ENCODE data around the gene GBX2.

Gene GBX2

DNA sequence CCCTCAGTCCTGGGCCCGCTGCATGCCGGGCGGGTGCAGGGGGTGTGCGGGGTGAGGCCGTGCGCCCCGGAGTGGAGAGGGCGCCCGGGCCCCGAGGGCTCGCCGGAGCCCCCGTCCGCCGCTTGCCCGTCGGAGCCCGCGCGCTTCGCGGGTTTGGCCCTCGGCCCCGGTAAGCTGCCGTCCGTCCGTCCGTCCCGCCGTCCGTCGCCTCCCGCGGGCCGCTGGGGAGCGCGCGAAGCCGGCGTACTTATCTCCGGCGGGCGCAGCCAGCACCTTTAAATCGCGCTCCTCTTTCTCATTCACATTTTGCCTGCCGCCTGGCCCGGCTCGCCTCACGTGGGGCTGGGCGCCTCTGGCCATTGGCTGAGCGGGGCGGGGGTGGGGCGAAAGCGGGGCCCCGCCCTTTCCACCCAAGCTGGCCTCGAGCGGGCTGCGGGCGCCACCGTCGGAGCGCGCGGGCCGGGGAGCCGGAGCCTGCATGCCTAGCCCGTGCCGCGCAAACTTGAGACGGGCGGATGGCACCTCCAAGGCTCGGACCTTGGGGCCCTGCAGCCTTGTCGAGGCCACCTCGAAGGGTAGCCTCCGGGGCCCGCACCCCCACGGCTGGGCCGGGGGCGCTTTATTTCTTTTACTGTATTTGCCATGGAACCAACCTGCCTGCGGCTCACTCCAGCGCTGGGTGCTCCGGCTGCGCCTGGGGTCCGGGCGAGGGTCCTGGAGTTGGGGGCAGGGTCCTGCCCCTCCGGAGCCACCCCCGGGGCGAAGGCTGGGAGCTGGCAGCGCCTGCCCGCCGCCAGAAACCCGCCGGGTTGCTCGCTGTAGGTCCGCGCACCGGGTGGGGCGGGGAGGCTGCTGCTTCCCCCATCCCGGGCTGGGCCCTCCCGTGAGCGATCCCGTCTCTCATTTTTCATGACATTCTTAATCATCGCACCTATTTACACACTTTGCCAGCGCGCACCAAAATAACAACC, at the start of gene GBX2:
TSS of gene GBX2 (minus strand) at position 277 of the 971 bp plus-strand sequence. CDS start 415 bp downstream, outside the sequence.
- DNase-seq: no peak

GRCh38 chr2:236217926-236218325, 49.7 kb upstream of the GBX2 start:
- no peak for DNase-seq

DNA sequence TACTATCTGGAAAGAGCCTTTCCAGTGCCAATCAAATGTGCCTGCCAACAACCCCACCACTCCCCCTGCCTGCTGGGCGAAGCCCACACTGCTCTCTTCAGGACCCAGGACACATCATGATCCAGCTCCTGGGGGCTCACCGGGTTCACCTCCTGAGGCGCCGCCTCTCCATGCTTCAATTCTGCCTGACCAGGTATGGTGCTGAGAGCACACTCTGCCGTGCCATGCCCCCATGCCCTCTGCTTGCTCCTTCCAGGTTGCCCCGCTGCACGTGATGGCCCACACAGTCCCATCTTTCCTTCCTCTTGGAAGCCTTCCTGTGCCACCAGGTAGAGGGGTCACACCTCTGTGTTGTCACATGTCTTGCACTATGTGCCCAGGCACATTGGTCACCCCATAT, 48.5 kb upstream of the GBX2 start:
- DNase-seq: no peak

- DNase-seq: no peak
Measured at GRCh38 chr2:236215761-236216333, 47.7 kb upstream of the GBX2 start.

DNA sequence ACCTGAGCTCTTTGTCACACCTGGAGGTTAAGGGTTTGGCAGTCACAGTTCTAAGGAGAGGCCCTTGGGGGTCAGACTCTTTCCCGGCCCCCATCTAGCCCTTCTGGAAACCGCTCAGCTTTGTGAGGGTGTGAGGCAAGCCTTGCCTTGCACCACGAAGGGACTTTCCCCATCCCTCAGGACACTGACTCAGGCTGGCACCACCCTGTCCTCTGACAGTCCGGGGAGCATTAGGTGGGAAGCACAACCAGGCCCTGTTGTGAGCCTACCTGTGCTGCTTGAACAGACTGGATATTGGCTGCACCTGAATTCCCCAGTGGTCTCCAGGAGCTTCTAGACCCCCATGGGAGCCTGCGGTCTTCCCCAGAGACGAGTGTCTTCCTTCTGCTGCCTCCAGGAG, 47.0 kb upstream of the GBX2 start:
- DNase-seq: no peak

DNA sequence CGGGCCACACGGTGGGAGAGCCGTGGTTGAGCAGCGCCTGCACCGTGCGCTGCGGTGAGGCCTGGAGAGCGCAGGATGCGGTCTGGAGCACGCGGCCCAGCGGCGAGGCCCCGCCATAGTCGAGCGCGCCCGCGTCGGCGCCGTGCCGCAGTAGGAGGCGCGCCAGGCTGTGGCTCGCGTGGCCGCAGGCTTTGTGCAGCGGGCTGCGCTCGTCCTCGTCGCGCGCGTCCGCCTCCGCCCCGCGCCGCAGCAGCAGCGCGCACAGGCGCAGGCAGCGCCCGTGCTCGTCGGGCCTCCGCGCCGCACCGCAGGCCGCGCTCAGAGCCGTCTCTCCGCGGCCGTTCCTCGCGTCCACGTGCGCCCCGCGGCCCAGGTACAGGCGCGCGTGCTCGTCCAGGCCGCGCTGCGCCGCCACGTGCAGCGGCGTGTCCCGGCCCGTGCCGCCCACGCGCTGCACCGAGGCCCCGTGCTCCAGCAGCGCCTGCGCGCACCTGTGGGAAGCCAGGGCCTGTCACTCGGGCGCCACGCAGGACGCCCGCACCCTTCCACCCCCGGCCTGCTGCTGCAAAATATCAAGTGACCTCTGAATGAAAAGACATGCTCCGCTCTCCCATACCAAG, 46.3 kb upstream of the GBX2 start:
- DNase-seq: no peak

DNA sequence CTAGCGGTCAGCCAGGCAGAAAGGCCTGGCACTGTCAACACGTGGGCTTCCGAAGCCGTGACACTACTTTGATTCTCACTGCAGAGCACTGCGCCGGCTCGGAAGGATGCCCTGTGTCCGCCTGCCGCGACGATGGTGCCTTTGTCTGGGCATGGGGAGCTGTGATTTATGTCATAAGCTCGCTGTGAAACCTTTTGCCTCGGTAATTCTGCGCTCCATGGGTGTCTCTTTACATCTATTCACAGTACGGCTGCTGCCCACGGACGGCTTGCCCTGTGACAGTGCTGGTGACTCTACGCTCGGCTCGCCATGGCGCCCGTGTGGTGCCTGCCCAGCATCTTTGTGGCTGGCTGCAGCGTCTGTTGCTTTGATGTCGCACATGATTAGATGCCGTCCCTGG, 43.1 kb upstream of the GBX2 start:
- no peak for DNase-seq

- DNase-seq: no peak
Measured at GRCh38 chr2:236210536-236210935, 42.4 kb upstream of the GBX2 start.

DNA sequence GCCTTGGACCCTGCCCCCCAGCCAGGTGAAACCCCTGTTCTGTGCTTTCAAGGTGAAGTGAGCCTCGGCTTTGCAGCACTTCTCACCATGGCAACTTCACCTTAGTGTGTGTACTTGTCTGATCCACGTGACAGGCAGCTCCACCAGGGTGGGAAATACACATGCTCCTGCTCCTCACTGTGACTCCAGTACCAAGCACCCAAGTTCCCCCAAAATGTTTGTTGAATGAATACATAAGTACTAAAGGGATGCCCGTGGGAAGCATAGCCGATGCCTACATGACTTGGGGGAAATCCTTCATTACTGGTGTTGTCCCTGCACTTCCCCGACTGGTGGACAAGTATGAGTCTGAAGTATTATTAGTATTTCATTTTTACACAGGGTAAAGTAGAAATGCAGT, 41.8 kb upstream of the GBX2 start:
- DNase-seq: no peak

DNA sequence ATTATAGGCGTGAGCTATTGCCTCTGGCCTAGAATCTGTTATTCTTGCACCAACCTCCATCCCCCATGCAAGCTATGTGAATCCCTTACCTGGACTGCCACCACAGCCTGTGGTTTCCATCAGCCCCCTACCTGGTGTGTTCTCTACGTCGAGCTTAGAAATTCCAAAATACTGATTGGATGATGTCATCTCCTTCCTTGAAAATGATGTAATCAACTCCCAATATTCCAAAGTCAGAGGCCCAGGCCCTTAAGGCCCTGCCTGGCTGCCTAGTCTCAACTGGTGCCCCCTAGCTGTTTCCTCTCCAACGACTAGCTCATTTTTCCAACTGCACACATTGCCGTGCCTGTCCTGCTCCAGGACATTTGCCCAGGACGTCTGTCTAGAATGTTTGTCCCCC, 41.3 kb upstream of the GBX2 start:
- no peak for DNase-seq

DNA sequence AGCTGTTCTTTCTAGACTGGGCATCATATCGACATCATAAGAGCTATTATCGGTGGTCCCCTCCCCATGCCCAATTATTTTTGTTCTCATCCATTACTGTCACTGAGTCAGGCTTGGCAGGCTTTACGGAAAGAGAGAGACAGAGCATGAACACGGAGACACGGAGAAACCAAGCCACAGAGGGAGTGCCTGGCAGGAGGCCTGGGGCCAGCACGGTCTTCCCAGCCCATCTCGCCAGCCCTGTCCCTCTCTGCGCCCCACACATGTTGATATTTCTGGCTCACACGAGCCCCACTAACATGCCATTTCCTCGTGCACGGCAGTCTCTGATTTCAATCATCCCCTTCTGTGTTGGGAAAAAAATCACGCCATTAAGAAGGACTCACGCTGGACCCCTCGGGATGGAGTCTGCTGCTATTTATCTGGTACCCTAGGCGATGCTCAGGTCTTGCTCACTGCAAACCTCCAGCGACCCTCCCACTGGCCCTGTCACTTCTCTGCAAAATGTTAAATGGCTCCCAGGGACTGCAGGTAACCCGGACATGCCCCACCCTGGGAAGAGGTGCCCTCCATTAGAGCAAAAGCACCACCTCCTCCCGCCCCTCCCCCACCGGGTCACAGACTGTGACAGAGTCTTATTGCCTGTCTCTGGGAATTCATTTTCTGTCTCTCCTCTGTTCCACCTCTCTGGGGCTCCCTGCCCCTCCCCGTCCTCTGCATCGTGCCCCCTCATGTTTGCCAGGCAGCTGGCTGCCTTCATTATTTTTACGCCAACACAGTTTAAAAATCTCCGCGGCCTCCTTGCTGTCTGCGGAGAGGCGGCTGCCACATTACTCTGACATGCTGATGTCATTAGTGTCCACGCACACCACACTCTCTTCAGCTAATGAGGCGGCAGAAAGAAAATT, 40.1 kb upstream of the GBX2 start:
- no peak for DNase-seq

DNA sequence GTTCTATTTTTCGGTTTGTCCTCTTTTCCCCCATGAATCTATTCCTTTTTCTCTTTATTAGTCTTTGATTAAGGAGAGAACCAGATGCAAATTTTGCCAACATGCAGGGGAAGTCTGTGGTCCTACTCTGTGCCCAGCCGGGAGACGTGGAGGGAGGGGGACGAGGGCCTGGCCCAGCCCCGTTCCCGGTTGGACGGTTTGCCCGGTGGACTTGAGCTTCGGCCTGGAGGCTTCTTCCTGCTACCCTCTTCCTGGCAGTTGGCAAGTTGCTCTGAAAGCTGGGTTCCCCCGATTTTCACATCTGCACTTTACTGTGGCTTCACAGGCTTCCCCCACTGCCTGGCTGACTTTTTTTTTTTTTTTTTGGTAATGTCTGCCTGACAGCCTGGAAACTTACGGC, 39.3 kb upstream of the GBX2 start:
- DNase-seq: no peak

DNA sequence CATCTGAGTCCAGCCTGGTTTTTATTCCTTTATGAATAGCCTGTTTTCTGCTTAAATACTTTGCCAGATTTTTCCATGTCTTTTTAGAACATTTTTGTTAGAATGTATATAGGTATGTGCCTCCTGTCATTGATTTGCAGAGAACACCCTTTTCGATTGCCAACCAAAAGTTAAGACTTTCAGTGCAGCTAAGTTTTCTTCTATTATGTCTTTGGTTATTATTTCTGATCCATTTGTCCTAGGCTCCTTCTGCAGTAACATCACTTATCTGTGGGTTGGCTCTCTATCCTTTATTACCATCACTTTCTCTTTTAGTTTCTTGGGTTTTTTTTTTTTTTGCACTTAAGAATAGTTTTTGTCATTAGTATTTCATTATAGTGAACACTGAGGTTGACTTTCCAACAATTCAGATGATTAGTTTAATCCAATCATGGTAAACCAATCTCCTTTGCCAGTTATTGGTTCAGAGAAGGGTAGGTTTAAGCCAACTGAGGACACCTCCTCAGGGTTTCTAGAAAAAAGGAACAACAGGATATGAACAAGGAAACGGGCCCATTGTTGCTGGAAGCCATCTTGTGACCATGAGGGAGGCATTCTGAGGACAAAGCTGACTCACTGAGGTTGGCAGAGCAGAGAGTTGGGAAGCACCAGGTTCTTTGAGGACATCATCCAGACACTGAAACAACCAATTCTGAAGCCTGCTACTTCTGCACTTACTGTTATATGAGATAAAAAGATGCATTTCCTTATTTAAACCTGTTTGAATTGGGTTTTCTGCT, 37.9 kb upstream of the GBX2 start:
- no peak for DNase-seq

GRCh38 chr2:236204953-236205352, 36.8 kb upstream of the GBX2 start:
- no peak for DNase-seq

GRCh38 chr2:236200378-236200777, 32.2 kb upstream of the GBX2 start:
- DNase-seq: no peak

GRCh38 chr2:236196366-236196765, 28.2 kb upstream of the GBX2 start:
- DNase-seq: no peak

GRCh38 chr2:236195726-236196125, 27.5 kb upstream of the GBX2 start:
- no peak for DNase-seq

DNA sequence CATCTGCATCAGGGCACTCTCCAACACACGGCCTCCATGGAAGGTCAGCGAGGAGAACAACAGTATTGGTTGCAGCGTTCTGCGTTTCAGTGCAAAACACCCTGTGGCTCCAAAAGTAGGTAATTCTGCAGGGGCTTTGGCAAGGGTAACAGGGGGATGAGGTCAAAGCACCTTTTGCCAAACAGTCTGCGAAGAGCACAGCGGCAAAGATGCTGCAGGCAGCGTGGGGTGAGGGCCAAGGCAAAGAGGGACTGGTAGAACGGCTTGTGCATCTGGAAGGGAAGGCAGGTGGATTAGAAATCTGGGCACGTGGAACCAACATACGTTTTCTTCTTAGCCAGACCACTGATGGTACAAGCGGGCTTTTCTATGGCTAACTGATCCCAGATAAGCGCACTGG, 26.6 kb upstream of the GBX2 start:
- no peak for DNase-seq

GRCh38 chr2:236193026-236193425, 24.8 kb upstream of the GBX2 start:
- DNase-seq: no peak

DNA sequence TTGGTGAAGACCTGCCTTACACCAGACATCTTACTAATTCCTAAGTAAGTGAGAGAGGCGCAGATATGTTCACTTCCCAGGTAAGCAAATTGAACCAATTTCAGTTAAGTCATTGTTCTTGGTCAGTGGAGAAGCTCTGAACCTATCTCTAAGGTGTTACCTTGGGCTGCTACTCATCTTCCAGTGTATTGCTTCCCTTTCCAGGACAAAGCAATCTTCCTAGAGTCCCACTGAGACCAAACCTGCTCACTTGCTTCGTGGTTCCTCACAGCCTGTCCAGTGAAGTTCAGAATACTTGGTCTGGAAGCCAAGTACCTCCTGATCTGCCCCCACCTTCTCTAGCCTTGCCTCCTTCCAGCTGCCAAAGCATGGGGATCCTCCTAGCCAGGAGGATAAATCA, 22.5 kb upstream of the GBX2 start:
- no peak for DNase-seq

DNA sequence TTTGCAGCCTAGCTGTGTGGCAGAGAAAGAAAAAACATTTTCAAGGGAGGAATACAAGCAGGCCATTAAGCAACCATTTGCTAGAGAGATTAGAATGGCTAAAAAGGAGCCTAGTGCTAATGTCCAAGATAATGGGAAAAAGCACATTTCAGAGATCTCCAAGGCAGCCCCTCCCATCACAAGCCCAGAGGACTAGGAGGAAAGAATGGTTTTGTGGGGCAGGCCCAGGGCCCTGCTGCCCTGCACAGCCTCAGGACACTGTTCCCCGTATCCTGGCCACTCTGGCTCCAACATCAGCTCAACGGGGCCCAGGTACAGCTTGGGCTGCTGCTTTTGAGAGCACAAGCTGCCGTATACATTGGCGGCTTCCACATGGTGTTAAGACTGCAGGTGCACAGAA, 16.5 kb upstream of the GBX2 start:
- DNase-seq: no peak

DNA sequence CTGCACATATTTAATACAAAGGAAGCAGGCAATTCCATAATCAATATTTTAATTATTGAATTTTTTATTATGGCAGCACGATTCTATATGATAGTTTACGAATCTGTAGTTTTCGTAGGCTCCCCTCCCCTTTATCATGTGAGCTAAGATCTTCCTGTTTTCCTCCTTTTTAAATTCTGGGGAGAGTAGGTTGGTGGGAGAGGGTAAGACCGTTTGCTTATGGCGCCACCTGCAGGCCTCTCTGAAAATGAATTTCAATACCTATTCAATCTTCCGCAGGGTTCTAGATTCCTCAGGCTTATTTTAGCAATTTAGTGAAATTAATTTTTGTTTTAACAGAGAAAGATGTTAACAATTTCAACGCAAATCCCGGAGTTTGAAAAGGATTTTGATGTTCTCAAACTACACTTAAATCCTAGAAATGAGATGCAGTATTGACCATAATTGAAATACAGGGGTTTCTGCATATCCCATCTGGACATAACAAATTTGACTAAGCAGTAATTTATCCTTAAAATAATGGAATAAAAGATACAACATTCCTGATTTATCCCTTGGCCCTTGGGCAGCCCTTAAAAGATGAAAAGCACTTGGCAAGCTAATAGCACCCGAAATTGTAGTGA, 12.8 kb upstream of the GBX2 start:
- DNase-seq: no peak

Measured in SIG-M5 (cell line).